SJCRH30 (cell line): ENCODE data around the gene GRIP1. TPM values are rescaled to one million over a fixed set of nuclear protein-coding genes. Genes with fewer than 3 reads are reported as not detected.

Experiments used
- DNase-seq, 2 experiments: peaks; one replicate each; pipeline ENCODE4 v3.0.0-alpha.2; 2015 to 2020
- H3K27ac ChIP-seq: fragments of 250-450 bp; sonication (Bioruptor Pico); 2 replicates; pipeline ENCODE4 v1.5.1; 2020; ENCODE audit warnings: mild to moderate bottlenecking, moderate library complexity
- H3K27me3 ChIP-seq: fragments of 250-450 bp; sonication (Bioruptor Pico); 2 replicates; pipeline ENCODE4 v1.5.1; 2020; ENCODE audit warnings: mild to moderate bottlenecking, moderate library complexity
- H3K36me3 ChIP-seq: fragments of 250-450 bp; sonication (Bioruptor Pico); 2 replicates; pipeline ENCODE4 v1.5.1; 2020; ENCODE audit warnings: mild to moderate bottlenecking, moderate library complexity
- H3K4me1 ChIP-seq: fragments of 250-450 bp; sonication (Bioruptor Pico); 2 replicates; pipeline ENCODE4 v1.5.1; 2020; ENCODE audit warnings: mild to moderate bottlenecking, moderate library complexity
- H3K4me3 ChIP-seq: fragments of 250-450 bp; sonication (Bioruptor Pico); 2 replicates; pipeline ENCODE4 v1.5.1; 2020; ENCODE audit warnings: mild to moderate bottlenecking, moderate library complexity
- H3K9me3 ChIP-seq: fragments of 250-450 bp; sonication (Bioruptor Pico); replicated peaks from 2 replicates; pipeline ENCODE4 v1.5.1; 2020; ENCODE audit warnings: mild to moderate bottlenecking, moderate library complexity
- total RNA-seq: library from RNA; depleted of rRNA; stranded (reverse); fragments of >200 nt; shearing (Covaris generic); gene quantifications from 2 replicates; pipeline ENCODE4 v1.2.3, GENCODE V29; 2014

GRIP1 gene
- total RNA-seq, 1 experiment from 2014 or later = 8.2 TPM

DNA sequence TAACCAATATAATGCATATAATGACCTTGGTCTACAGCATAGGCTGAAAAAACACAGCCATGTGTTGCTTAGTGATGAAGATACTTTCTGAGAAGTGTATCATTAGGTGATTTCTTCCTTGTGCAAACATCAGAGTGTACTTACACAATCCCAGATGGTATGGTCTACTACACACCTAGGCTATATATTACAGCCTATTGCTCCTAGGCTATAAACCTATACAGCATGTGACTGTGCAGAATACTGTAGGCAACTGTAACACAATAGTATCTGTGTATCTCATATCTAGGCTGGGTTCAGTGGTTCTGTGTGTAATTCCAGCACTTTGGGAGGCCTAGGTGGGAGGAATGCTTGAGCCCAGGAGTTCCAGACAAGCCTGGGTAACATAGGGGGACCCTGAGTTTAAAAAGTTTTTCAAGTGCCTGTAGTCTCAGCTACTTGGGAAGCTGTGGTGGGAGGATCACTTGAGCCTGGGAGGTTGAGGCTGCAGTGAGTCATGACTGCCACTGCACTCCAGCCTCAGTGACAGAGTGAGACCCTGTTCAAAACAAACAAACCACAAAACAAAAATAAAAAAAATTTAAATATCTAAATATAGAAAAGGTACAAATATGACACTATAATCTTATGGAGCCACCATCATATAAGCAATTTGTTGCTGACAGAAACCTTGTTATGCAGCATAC lies 66.6 kb downstream of the GRIP1 start:
- Histone ChIP-seq H3K27ac (no peak overlapping the region), H3K27me3 (no peaks in the 10 kb centered on the region)

GRCh38 chr12:66607147-66607546 lies 71.7 kb downstream of the GRIP1 start:
- Histone ChIP-seq H3K4me1 (peaks cover 26% of the 10 kb centered on the region), H3K9me3 (no peaks in the 10 kb centered on the region), H3K27ac (no peak overlapping the region), H3K36me3 (no peaks in the 10 kb centered on the region), H3K4me3 (no peak overlapping the region), H3K27me3 (no peaks in the 10 kb centered on the region)
- DNase-seq = no peak

More for the DNA sequence above, 66.6 kb downstream of the GRIP1 start:
- Histone ChIP-seq H3K36me3 (no peaks in the 10 kb centered on the region), H3K9me3 (no peaks in the 10 kb centered on the region), H3K4me1 (peaks cover 8% of the 10 kb centered on the region), H3K4me3 (no peak overlapping the region)
- no peak for DNase-seq

GRCh38 chr12:66605293-66605692 lies 73.6 kb downstream of the GRIP1 start:
- H3K4me3 ChIP-seq = no peak overlapping the region
- no peaks in the 10 kb centered on the region for H3K36me3 ChIP-seq
- peak overlapping the region; percentile 94 for H3K27ac ChIP-seq
- no peaks in the 10 kb centered on the region for H3K9me3 ChIP-seq
- H3K27me3 ChIP-seq = no peaks in the 10 kb centered on the region
- no peak for DNase-seq
- H3K4me1 ChIP-seq = peaks cover 28% of the 10 kb centered on the region

DNA sequence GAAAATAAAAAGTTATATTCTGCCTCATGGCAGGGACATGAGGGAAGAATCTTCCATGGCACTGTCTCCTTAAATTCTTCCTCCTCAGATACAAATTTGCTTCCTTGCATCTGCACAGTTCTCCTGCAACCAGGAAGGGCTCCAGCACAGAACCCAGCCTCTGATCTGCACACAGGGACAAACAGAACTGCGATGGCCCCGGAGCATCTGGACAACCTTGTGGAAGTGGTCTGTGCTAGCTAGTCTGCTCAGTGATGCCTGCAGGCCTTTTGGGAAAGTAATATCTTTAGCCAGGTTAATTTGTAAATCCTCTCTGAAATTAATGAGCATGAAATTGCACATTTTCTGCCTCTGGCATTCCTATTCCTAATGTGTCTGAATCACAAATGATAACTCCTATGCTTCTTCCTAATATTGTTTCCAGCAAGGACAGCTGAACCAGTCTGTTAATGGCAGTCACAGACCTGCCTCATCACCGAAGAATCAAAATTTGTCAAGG lies 74.8 kb downstream of the GRIP1 start:
- Histone ChIP-seq H3K4me3 (peak overlapping the region; percentile 14), H3K4me1 (peaks cover 28% of the 10 kb centered on the region), H3K27ac (peak overlapping the region; percentile 94), H3K9me3 (no peaks in the 10 kb centered on the region), H3K36me3 (no peaks in the 10 kb centered on the region), H3K27me3 (no peaks in the 10 kb centered on the region)
- peak; percentile 80 to 89 for DNase-seq

- DNase-seq = peak; percentile 37 to 73
- H3K27me3 ChIP-seq = no peaks in the 10 kb centered on the region
- peak overlapping the region; percentile 14 for H3K4me3 ChIP-seq
- H3K36me3 ChIP-seq = no peaks in the 10 kb centered on the region
- no peaks in the 10 kb centered on the region for H3K9me3 ChIP-seq
- H3K4me1 ChIP-seq = peaks cover 28% of the 10 kb centered on the region
- peak overlapping the region; percentile 94 for H3K27ac ChIP-seq
These were observed 75.4 kb downstream of the GRIP1 start for GRCh38 chr12:66603461-66603860.

DNA sequence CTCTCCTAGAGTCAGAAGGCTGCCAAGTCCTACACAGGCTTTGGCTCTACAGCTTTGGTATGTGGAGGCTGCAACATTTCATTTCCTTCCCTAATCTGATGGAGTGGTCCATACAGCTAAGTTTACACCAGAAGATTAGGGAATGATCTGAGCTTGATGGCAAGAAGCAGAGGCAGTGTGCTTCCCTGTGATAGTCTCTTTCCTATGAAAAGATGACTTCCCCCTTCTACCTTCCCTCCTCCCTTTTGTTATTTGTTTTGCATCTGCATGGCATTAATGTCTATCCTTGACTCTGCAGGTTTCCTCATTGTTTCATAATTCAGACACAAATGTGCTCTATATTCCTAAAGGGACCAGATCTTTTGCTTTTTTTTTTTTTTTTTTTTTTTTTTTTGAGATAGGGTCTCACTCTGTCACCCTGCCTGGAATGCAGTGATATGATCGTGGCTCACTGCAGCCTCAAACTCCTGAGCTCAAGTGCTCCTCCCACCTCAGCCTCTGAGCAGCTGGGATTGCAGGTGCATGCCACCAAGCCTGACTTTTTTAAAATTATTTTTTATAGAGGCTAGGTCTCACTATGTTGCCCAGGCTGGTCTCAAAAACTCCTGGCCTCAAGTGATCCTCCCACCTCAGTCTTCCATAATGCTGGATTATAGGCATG lies 76.3 kb downstream of the GRIP1 start:
- no peak overlapping the region for H3K27ac ChIP-seq
- no peaks in the 10 kb centered on the region for H3K27me3 ChIP-seq
- no peak overlapping the region for H3K4me3 ChIP-seq
- no peaks in the 10 kb centered on the region for H3K36me3 ChIP-seq
- no peaks in the 10 kb centered on the region for H3K9me3 ChIP-seq
- peaks cover 28% of the 10 kb centered on the region for H3K4me1 ChIP-seq
- DNase-seq = no peak

DNA sequence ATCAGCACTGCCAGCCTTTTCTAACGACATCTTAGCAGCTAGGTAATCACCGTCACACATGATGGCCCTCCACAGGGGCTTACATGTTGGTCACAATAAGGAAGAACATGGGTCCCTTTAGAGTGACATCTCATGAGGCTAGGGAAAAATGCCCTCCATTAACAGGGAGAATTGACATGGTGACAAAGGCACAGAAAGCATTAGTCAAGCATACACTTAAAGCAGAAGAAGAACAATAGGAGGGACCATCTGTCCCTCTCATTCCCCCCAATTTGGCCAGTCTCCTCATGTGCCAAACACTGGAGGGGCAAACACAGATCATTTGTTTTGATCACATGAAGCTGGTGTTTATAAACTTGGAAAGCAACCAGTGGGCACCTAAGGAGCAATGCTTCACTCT lies 78.0 kb downstream of the GRIP1 start:
- Histone ChIP-seq H3K36me3 (no peaks in the 10 kb centered on the region), H3K27ac (no peak overlapping the region), H3K4me3 (no peak overlapping the region), H3K4me1 (peaks cover 28% of the 10 kb centered on the region), H3K27me3 (no peaks in the 10 kb centered on the region), H3K9me3 (no peaks in the 10 kb centered on the region)
- no peak for DNase-seq

DNA sequence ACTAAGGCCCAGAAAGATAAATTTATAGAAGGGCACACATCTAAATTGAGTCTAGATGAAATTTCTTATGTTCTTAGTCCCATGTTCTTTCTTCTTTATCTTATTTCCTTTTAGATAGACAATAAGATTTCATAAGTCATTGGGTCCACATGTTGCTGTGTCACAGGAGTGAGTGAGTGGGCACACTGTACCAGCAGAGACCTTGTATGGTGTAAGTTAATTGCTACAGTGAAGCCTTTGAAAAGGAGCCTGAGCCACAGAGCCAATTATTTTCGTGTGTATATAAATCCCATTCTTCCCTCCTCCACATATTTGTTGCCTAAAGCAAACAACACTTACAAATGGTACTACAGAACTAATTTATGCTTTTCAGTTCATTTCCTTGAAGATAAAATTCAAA lies 79.1 kb downstream of the GRIP1 start:
- Histone ChIP-seq H3K9me3 (no peaks in the 10 kb centered on the region), H3K4me3 (no peak overlapping the region), H3K27ac (no peak overlapping the region), H3K36me3 (no peaks in the 10 kb centered on the region), H3K27me3 (no peaks in the 10 kb centered on the region), H3K4me1 (peaks cover 20% of the 10 kb centered on the region)
- no peak for DNase-seq

DNA sequence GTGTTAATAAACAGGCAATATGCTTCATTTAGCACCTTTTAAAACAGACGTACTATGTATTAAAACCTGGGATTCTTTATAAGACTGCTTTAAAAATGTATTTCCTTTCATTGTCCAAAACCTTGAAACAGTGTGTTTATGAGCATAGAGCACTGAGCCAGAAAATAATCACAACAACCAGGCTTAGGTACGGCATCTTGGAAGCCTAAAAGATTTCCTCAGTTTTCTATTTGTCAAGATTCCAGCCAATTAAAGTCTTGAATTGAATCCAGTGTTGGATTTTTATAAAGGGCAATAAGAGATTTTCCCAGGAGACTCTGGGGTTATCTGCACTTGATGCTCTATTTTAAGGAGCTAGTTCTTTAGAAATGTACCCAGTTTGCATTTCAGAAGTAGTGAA lies 80.3 kb downstream of the GRIP1 start:
- H3K36me3 ChIP-seq = no peaks in the 10 kb centered on the region

GRCh38 chr12:66598079-66598478 lies 80.8 kb downstream of the GRIP1 start:
- Histone ChIP-seq H3K4me1 (peaks cover 6% of the 10 kb centered on the region; the same call in 1 of the 2 replicates), H3K4me3 (no peak overlapping the region), H3K9me3 (no peaks in the 10 kb centered on the region), H3K36me3 (no peaks in the 10 kb centered on the region), H3K27me3 (no peaks in the 10 kb centered on the region), H3K27ac (no peak overlapping the region)
- DNase-seq = no peak

More for the DNA sequence above, 80.3 kb downstream of the GRIP1 start:
- Histone ChIP-seq H3K4me3 (no peak overlapping the region), H3K4me1 (peaks cover 11% of the 10 kb centered on the region), H3K27ac (no peak overlapping the region), H3K9me3 (no peaks in the 10 kb centered on the region), H3K27me3 (no peaks in the 10 kb centered on the region)
- DNase-seq = no peak

DNA sequence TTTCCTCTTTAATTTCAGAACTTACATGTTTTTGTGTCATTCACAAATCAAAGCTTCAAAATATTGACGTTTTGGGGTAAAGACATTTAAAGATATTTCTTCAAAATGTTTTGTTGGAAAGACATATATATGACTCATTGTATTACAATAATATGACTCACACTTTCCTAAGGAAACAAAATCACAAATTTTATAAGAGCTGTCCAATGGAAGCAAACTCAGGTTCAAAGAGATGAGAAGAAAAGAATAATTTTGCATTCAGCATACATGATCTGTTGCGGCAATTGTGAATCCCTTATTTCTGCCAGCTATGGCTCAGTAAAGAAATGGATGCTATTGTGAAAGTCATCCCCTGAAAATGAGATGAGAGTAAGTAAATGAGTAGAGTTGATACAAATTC lies 82.7 kb downstream of the GRIP1 start:
- Histone ChIP-seq H3K27me3 (no peaks in the 10 kb centered on the region), H3K4me3 (no peak overlapping the region), H3K4me1 (no peaks in the 10 kb centered on the region), H3K36me3 (no peaks in the 10 kb centered on the region), H3K9me3 (no peaks in the 10 kb centered on the region), H3K27ac (no peak overlapping the region)
- no peak for DNase-seq

GRCh38 chr12:66594688-66595087 lies 84.2 kb downstream of the GRIP1 start:
- H3K36me3 ChIP-seq = no peaks in the 10 kb centered on the region
- H3K9me3 ChIP-seq = no peaks in the 10 kb centered on the region
- no peak for DNase-seq
- no peaks in the 10 kb centered on the region for H3K4me1 ChIP-seq
- H3K27me3 ChIP-seq = no peaks in the 10 kb centered on the region
- H3K27ac ChIP-seq = no peak overlapping the region
- no peak overlapping the region for H3K4me3 ChIP-seq

- no peak for DNase-seq
- no peaks in the 10 kb centered on the region for H3K9me3 ChIP-seq
- H3K4me1 ChIP-seq = no peaks in the 10 kb centered on the region; the same call in 1 of the 2 replicates
- H3K4me3 ChIP-seq = no peak overlapping the region
- H3K27me3 ChIP-seq = no peaks in the 10 kb centered on the region
- no peaks in the 10 kb centered on the region for H3K36me3 ChIP-seq
- H3K27ac ChIP-seq = no peak overlapping the region
These were observed 88.4 kb downstream of the GRIP1 start for GRCh38 chr12:66590275-66590985.

DNA sequence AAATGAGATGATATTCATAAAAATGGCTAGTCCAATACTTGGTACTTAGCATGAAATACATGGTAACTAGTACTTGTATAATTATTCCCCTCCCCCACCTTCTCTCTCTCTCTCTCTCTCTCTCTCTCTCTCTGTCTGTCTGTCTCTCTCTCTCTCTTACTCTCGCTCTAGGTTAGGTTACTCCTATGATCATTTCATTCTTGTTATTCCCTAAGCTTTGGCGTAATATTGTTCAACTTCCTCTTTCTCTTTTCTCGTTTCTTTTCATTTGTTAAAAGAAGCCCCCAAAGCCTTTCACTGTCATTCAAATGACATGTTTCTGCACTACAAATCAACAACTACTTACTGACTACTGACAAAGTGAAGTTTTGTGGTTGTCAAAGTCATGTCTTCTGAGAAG lies 89.8 kb downstream of the GRIP1 start:
- no peaks in the 10 kb centered on the region for H3K27me3 ChIP-seq
- H3K9me3 ChIP-seq = no peaks in the 10 kb centered on the region
- H3K4me1 ChIP-seq = no peaks in the 10 kb centered on the region; the same call in 1 of the 2 replicates
- H3K36me3 ChIP-seq = no peaks in the 10 kb centered on the region
- DNase-seq = no peak
- H3K27ac ChIP-seq = no peak overlapping the region
- H3K4me3 ChIP-seq = no peak overlapping the region

DNA sequence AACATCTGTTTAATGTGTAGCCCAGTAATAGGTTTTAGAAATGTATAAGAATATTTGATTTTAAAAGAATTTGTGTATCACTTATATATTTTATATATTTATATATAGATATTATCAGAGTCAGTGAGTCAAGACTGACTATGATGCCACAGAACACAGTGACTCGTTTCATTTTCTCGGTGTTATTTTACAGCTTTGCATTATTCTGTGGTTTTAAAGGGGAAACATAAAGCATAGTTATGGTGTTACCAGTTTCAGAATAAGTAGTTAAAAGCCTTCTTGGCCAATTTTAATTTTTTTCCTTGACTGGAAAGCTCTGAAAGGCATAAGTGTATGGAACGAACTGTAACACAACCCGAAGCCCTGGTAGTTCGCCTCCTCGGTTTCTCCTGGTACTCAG lies 91.0 kb downstream of the GRIP1 start:
- no peak overlapping the region for H3K27ac ChIP-seq
- H3K9me3 ChIP-seq = no peaks in the 10 kb centered on the region
- no peak for DNase-seq
- H3K4me1 ChIP-seq = no peaks in the 10 kb centered on the region; the same call in 1 of the 2 replicates
- no peaks in the 10 kb centered on the region for H3K27me3 ChIP-seq
- H3K4me3 ChIP-seq = no peak overlapping the region
- H3K36me3 ChIP-seq = no peaks in the 10 kb centered on the region
